GM12892 (cell line): Measurements from ENCODE around the gene HKDC1.

Experiments used
- POLR2A ChIP-seq: IDR thresholded peaks from 2 replicates; pipeline ENCODE4 v1.6.1; 2011; ENCODE audit warnings: low read depth, low read length, control low read depth
- POLR2AphosphoS5 ChIP-seq: IDR thresholded peaks from 2 replicates; pipeline ENCODE4 v1.6.1; 2011; ENCODE audit warnings: low read depth, low read length, control low read depth
- TAF1 ChIP-seq: IDR thresholded peaks from 2 replicates; pipeline ENCODE4 v1.6.1; 2011; ENCODE audit warnings: low read depth, mild to moderate bottlenecking, control low read depth, low read length, borderline replicate concordance

- TF ChIP-seq POLR2A (no peak), POLR2AphosphoS5 (no peak), TAF1 (no peak)
Observed at GRCh38 chr10:69232736-69233480, 12.8 kb downstream of the HKDC1 start.
